Ovary (tissue), 3 donors: ENCODE data around the gene REXO2.

Source experiments
- EP300 ChIP-seq: sonication (generic); formaldehyde crosslinking; IDR thresholded peaks from one replicate; pipeline ENCODE4 v1.6.1; 2017; ENCODE audit warnings: antibody characterized with exemption
- TF ChIP-seq, protein P1 (sequence below), 3 donors: fragments of 450-650 bp in 2 of 3; fragments of 200-600 bp in 1 of 3; IDR thresholded peaks; one replicate each; pipeline versions ENCODE4 v1.5.1 to v1.8.0; 2016 to 2022; ENCODE audit warnings: antibody characterized with exemption in 3 of 3, mild to moderate bottlenecking in 1 of 3
- donor health status: DM: no; HTN: no; CAD: no.

DNA sequence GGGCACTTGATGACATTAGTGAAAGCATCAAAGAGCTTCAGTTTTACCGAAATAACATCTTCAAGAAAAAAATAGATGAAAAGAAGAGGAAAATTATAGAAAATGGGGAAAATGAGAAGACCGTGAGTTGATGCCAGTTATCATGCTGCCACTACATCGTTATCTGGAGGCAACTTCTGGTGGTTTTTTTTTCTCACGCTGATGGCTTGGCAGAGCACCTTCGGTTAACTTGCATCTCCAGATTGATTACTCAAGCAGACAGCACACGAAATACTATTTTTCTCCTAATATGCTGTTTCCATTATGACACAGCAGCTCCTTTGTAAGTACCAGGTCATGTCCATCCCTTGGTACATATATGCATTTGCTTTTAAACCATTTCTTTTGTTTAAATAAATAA, 10.6 kb downstream of the REXO2 start:
- TF ChIP-seq, protein P1, sequence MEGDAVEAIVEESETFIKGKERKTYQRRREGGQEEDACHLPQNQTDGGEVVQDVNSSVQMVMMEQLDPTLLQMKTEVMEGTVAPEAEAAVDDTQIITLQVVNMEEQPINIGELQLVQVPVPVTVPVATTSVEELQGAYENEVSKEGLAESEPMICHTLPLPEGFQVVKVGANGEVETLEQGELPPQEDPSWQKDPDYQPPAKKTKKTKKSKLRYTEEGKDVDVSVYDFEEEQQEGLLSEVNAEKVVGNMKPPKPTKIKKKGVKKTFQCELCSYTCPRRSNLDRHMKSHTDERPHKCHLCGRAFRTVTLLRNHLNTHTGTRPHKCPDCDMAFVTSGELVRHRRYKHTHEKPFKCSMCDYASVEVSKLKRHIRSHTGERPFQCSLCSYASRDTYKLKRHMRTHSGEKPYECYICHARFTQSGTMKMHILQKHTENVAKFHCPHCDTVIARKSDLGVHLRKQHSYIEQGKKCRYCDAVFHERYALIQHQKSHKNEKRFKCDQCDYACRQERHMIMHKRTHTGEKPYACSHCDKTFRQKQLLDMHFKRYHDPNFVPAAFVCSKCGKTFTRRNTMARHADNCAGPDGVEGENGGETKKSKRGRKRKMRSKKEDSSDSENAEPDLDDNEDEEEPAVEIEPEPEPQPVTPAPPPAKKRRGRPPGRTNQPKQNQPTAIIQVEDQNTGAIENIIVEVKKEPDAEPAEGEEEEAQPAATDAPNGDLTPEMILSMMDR (IDR thresholded peaks at IDR 0.05) = no peak
- TF ChIP-seq EP300 = no peak
